GM12875 (cell line): ENCODE results near the gene DCDC2C.

ENCODE experiments used
- H3K4me3 ChIP-seq: one replicate; pipeline ENCODE4 v1.5.1; 2011; ENCODE audit warnings: low read depth, low read length, control low read depth
- CTCF ChIP-seq: IDR thresholded peaks from 2 replicates; pipeline ENCODE4 v1.5.1; 2011; ENCODE audit warnings: low read depth, mild to moderate bottlenecking, control low read depth, inconsistent platforms, low read length, moderate library complexity, borderline replicate concordance; ENCODE audit not compliant: insufficient read depth

DCDC2C gene

GRCh38 chr2:3752376-3752775 lies 49.0 kb downstream of the DCDC2C start:
- no peak for TF ChIP-seq CTCF
- H3K4me3 ChIP-seq: no peak overlapping the region

GRCh38 chr2:3753561-3753960 lies 50.2 kb downstream of the DCDC2C start:
- no peak for TF ChIP-seq CTCF
- no peak overlapping the region for H3K4me3 ChIP-seq

GRCh38 chr2:3754280-3754679 lies 50.9 kb downstream of the DCDC2C start:
- TF ChIP-seq CTCF: no peak
- H3K4me3 ChIP-seq: no peak overlapping the region

- TF ChIP-seq CTCF: no peak
- no peak overlapping the region for H3K4me3 ChIP-seq
Measured at GRCh38 chr2:3754795-3755194, 51.4 kb downstream of the DCDC2C start.

GRCh38 chr2:3755277-3755676 lies 51.9 kb downstream of the DCDC2C start:
- H3K4me3 ChIP-seq: no peak overlapping the region
- no peak for TF ChIP-seq CTCF

GRCh38 chr2:3756306-3756705 lies 52.9 kb downstream of the DCDC2C start:
- H3K4me3 ChIP-seq: no peak overlapping the region
- TF ChIP-seq CTCF: no peak

GRCh38 chr2:3758906-3759305 lies 55.5 kb downstream of the DCDC2C start:
- no peak for TF ChIP-seq CTCF
- no peak overlapping the region for H3K4me3 ChIP-seq
